ENCODE measurements around the gene GJB3. TPM values are rescaled to one million over a fixed set of nuclear protein-coding genes. Genes with fewer than 3 reads are reported as not detected.

Gene GJB3
- total RNA-seq (2022; extraction: Qiagen RNA extraction; ENCODE audit: low read depth) = 5.4 to 8.1 TPM (median 6.1 TPM) in 5 replicates

DNA sequence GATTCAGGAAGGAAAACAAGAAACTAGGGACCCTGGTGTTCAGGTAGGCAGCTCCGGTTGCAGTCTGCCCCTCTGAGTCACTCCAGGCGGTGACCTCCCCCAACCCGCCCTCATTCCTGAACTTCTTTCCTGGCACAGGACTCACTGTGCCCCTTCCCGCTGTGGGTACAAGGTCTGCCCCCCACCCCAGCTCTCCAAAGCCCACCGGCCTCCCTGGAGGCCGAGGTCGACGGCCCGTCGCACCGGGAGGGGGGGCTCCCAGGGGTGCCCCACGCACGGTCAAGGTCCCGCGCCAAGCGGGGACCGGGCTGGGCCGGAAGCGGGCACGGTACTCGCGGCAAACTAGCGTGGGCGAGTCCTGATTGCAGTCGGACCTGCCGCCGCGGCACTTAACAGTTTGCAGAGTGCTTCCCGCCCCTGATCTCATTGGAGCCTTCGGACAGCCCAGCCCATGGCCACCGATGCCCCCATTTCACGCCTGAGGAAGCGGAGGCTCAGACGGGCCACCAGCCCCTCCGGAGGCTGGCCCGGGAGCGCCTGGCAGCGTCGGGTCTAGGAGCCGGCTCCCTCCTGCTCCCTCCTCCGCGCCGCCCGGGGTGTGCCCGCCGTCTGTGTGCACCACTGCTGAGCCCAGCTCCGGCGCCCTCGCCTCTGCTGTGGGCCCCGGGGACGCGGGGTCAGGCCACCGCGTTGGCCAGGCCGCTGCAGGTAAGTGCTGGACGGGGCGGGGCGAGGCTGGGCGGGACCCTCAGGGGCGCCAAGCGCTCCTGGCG is at the start of gene GJB3:
TSS of gene GJB3 (plus strand) at position 144 of the 773 bp plus-strand sequence. CDS start 3,549 bp downstream, outside the sequence.

GRCh38 chr1:34754964-34755637 is 25.9 kb upstream of the GJB3 start, which contains the start of gene GJB5:
GJB5 (plus strand) TSS chr1:34755047; CDS start chr1:34757331, 2,284 bp downstream.

DNA sequence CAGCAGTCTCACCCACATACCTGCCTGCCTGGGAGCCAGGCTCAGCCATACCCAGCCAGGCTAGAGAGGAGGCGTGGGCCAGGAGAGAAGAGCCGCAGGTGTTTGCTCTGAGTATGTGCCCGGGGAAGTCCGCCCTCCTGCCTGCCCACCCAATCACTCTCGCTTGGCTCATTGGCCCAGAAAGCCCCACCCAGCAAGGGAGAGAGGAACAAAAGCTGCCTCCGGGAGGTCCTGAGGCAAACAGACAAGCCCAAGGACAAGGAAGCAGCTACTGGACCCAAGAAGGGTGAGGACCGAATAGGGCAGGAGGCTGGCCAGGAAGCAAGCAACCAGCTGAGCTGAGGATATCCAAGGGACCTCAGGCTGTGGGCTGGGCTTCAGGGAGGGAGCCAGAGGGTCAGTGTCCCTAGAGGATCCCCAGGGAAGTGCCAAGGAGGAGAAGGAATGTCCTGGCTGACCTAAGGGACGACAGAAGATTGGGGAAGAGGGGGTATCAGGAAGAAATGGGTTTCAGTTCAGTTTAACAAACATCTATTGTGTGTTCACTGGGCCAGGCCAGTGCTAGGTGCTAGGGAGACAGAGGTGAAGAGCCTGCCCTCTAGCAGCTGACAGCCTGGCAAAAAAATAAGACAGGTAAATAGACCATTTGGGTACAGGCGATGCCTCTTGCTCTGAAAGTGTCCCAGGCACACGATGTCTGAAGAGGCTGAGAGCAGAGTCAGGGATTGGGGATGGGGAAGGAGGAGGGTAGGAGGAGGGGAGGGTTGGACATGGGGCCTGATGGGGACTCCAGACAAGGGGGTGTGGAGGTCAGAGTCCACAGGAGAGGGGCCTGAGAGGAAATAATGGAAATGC is 21.3 kb upstream of the GJB3 start, which contains the start of gene GJB4:
TSS of gene GJB4 (plus strand) at position 238 of the 855 bp plus-strand sequence. CDS start 1,515 bp downstream, outside the sequence.

DNA sequence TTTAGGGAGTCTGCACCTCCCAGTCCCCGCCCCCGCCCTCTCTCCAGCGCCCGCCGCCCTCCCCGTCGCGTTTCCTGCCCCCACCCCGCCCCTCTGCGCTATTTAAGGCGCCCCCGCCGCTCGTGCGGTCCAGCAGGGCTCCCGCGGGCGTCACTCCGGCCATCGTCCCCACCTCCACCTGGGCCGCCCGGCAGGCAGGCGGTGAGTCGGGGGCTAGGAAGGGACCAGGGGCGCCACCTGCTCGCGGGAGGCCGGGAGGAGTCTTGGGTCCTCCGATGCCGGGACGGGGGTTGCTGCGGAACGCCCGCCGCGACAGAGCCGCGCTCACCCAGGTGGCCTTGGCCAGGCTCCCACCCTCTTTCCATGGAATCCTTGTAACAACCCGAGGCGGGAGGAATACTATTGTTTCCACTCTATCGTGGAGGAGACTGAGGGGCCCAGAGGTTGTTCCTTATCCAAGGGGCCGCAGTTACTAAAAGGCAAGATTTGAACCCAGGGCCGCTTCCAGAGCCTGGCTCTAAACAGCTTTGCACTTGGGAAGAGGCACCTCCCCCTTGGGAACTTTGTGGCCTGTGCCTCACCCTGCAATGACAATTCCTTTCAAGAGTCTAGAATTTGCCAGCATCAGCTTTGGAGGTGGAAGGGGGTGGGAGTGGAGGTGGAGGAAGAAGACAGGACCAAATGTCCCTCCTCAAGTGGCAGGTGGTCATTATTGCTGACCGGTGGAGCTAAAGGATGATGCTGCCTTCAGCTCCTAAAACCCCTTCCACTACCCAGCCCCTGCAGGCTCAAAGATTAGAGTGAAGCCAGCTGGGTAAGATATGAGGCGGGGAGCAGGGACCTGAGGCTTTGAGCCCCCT is 12.1 kb downstream of the GJB3 start, which contains the start of gene GJA4:
TSS of gene GJA4 (plus strand) at position 132 of the 860 bp plus-strand sequence. CDS start 1,215 bp downstream, outside the sequence.

Other genes with a start within 250 kb of the GJB3 start
- 0.12 TPM in 2 of 5 replicates, not detected in the others for gene GJB5, start 26.2 kb upstream of the GJB3 start, total RNA-seq (2022; extraction: Qiagen RNA extraction; ENCODE audit: low read depth)
- gene GJB4, start 21.5 kb upstream of the GJB3 start, total RNA-seq (2022; extraction: Qiagen RNA extraction; ENCODE audit: low read depth) = 0.03 to 0.18 TPM (median 0.08 TPM) in 4 of 5 replicates, not detected in the other
- not detected in 5 replicates for gene GJA4, start 11.8 kb downstream of the GJB3 start, total RNA-seq (2022; extraction: Qiagen RNA extraction; ENCODE audit: low read depth)
- 51.6 to 59.6 TPM (median 54.9 TPM) in 5 replicates for gene SMIM12, start 78.5 kb downstream of the GJB3 start, total RNA-seq (2022; extraction: Qiagen RNA extraction; ENCODE audit: low read depth)
- 0.08 to 0.25 TPM (median 0.17 TPM) in 5 replicates for gene DLGAP3, start 148.4 kb downstream of the GJB3 start, total RNA-seq (2022; extraction: Qiagen RNA extraction; ENCODE audit: low read depth)
- gene TMEM35B, start 204.1 kb downstream of the GJB3 start, total RNA-seq (2022; extraction: Qiagen RNA extraction; ENCODE audit: low read depth) = 16.7 to 20.1 TPM (median 17.3 TPM) in 5 replicates

Measured in A549 treated with DMSO at 1 μM for 4 hours (cell line).